Embryonic facial prominence (tissue), 1 donor: Measurements from ENCODE around the gene FAXDC2.

Source experiments
- DNase-seq: peaks from one replicate; pipeline ENCODE4 v3.0.0-alpha.2; 2016; ENCODE audit errors: extremely low spot score

Gene FAXDC2

GRCh38 chr5:154850255-154851062, at the start of gene FAXDC2:
TSS of gene FAXDC2 (minus strand) at chr5:154850603. CDS start at chr5:154838178, 12,425 bp downstream.
- DNase-seq: peak; percentile 48

- DNase-seq: no peak
Measured at GRCh38 chr5:154900066-154900465, 49.7 kb upstream of the FAXDC2 start.

GRCh38 chr5:154899151-154899816, 48.9 kb upstream of the FAXDC2 start:
- DNase-seq: no peak

GRCh38 chr5:154898210-154898609, 47.8 kb upstream of the FAXDC2 start:
- DNase-seq: no peak

GRCh38 chr5:154896562-154897165, 46.3 kb upstream of the FAXDC2 start:
- no peak for DNase-seq

- no peak for DNase-seq
Measured at GRCh38 chr5:154895606-154896561, 45.5 kb upstream of the FAXDC2 start.

GRCh38 chr5:154893381-154893780, 43.0 kb upstream of the FAXDC2 start:
- DNase-seq: no peak

- DNase-seq: no peak
Measured at GRCh38 chr5:154892369-154892771, 42.0 kb upstream of the FAXDC2 start.

GRCh38 chr5:154885439-154885838, 35.0 kb upstream of the FAXDC2 start:
- no peak for DNase-seq

GRCh38 chr5:154884424-154884823, 34.0 kb upstream of the FAXDC2 start:
- no peak for DNase-seq

- DNase-seq: no peak
Measured at GRCh38 chr5:154881986-154882385, 31.6 kb upstream of the FAXDC2 start.

GRCh38 chr5:154878642-154879335, 28.4 kb upstream of the FAXDC2 start:
- DNase-seq: no peak

- no peak for DNase-seq
Measured at GRCh38 chr5:154873791-154874331, 23.5 kb upstream of the FAXDC2 start.

- no peak for DNase-seq
Measured at GRCh38 chr5:154871734-154872133, 21.3 kb upstream of the FAXDC2 start.

GRCh38 chr5:154868702-154869101, 18.3 kb upstream of the FAXDC2 start:
- DNase-seq: no peak

- DNase-seq: no peak
Measured at GRCh38 chr5:154866841-154867240, 16.4 kb upstream of the FAXDC2 start.

GRCh38 chr5:154865466-154866184, 15.2 kb upstream of the FAXDC2 start:
- no peak for DNase-seq

- DNase-seq: no peak
Measured at GRCh38 chr5:154863291-154864080, 13.1 kb upstream of the FAXDC2 start.

- no peak for DNase-seq
Measured at GRCh38 chr5:154862766-154863165, 12.4 kb upstream of the FAXDC2 start.
